RPMI7951 (cell line): Measurements from ENCODE around the gene CCSAP. TPM values are rescaled to one million over a fixed set of nuclear protein-coding genes. Genes with fewer than 3 reads are reported as not detected.
A peak's percentile ranks its signal among the peaks of the same experiment; 100 is the strongest.
"Not testable (repeated sequence)": the region's sequence is repeated elsewhere in the genome, so short reads cannot be mapped to it uniquely, and the experiment has no call there.

ENCODE experiments used
- DNase-seq: peaks from one replicate; pipeline ENCODE4 v3.0.0-alpha.2; 2012; ENCODE audit warnings: low read depth
- total RNA-seq: library from RNA; depleted of rRNA; stranded (reverse); fragments of >200 nt; shearing (Covaris generic); gene quantifications from 2 replicates; pipeline ENCODE4 v1.2.3, GENCODE V29; 2014

The CCSAP gene
- total RNA-seq, 1 experiment from 2014 or later = 22.8 TPM

DNA sequence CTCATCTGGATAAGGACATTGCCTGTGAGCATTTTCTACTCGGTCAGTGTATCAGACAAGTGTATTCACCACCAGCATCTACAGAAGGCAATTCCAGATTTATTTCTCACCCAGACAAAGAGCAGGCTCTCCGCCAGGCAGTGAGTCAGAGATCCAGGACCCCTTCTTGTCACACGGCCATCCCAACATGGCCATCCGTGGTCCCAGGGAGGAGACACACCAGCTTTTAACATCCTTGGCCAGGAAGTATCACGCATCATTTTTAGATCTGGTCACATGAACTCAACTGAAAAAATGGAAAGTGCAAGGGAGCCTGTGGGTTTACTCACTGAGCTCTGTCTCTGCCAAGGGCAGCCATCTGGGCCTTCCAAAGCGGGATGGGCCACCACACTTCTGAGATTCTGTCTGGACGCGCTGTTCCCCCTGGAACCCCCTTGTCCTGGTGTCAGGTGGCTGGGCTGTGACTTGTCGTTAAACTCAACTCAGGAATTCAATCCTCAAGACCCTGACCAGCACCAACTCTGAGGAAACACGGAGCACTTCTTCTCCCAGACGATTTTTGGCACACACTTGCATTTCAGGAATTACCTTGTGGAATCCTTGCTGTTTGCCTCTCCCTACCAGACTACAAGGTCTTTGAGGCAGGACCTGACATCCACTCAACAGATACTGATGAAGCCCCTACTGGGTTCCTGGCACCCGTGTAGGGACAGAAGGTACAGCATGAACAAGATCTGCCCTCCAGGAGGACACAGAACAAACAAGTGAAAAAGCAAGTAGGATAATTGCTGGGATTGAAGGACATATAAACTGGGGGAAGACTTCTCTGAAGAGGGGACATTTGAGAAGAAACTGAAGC is 21.6 kb upstream of the CCSAP start:
- DNase-seq = peak; percentile 32

DNA sequence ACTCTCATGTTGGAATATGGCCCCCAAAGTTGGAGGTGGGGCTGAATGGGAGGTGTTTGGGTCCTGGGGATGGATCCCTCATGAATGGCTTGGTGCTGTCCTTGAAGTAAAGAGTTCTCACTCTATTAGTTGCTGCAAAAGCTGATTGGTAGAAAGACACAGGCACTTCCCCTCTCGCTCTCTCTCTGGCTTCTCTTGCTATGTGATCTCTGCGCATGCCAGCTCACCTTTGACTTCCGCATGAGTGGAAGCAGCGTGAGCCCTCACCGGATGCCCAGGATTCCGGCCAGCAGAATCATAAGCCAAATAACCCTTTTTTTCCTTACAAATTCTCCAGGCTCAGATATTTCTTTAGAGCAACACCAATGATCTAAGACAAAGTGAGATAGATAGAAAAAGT is 20.9 kb upstream of the CCSAP start:
- no peak for DNase-seq

DNA sequence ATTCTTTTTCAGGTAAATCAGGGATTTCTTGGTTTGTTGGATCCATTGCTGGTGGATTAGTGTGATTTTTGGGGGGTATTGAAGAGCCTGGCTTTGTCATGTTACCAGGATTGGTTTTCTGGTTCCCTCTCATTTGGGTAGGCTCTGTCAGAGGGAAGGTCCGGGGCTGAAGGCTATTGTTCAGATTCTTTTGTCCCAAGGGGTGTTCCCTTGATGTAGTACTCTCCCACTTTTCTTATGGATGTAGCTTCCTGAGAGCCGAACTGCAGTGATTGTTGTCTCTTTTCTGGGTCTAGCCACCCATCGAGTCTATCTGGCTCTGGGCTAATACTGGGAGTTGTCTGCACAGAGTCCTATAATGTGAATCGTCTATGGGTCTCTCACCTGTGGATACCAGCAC is 17.6 kb upstream of the CCSAP start:
- no peak for DNase-seq

DNA sequence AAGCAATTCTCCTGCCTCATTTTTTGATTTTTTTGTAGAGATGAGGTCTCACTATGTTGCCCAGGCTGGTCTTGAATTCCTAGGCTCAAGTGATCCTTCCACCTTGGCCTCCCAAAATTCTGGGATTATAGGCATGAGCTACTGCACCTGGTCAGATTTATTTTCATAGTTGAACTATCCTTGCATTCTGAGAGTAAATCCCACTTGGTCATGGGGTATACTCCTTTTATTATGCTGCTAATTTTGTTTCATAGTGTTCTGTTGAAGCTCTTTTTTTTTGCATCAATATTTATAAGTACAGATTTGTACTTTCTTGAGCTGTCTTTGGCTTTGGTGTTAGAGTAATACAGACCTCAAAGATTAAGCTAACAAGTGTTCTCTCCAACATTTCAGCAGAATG is 12.8 kb upstream of the CCSAP start:
- DNase-seq = no peak

DNA sequence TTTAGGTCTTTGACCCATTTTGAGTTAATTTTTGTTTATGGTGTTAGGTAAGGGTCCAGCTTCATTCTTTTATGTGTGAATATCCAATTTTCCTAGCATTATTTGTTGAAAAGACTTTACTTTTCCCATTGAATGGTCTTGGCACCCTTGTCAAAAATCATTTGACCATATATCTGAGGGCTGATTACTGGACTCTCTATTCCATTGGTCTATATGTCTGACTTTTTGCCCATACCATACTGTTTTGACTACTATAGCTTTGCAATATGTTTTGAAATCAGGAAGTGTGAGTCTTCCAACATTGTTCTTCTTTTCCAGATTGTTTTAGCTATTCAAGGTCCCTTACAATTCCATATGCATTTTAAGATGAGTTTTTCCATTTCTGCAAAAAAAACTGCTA is 11.4 kb upstream of the CCSAP start:
- no peak for DNase-seq

DNA sequence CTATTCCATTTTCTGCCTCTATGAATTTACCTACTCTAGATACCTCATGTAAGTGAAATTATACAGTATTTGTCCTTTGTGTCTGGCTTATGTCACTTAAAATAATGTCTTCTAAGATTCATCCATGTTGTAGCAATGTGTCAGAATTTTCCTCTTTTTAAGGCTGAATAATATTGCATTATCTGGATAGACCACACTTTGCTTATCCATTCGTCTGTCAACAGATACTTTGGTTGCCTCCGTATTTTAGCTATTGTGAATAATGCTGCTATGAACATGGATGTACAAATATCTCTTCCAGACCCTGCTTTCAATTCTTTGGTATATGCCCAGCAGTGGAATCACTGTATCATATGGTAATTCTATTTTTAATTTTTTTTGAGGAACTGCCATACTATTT is 10.1 kb upstream of the CCSAP start:
- DNase-seq = no peak

DNA sequence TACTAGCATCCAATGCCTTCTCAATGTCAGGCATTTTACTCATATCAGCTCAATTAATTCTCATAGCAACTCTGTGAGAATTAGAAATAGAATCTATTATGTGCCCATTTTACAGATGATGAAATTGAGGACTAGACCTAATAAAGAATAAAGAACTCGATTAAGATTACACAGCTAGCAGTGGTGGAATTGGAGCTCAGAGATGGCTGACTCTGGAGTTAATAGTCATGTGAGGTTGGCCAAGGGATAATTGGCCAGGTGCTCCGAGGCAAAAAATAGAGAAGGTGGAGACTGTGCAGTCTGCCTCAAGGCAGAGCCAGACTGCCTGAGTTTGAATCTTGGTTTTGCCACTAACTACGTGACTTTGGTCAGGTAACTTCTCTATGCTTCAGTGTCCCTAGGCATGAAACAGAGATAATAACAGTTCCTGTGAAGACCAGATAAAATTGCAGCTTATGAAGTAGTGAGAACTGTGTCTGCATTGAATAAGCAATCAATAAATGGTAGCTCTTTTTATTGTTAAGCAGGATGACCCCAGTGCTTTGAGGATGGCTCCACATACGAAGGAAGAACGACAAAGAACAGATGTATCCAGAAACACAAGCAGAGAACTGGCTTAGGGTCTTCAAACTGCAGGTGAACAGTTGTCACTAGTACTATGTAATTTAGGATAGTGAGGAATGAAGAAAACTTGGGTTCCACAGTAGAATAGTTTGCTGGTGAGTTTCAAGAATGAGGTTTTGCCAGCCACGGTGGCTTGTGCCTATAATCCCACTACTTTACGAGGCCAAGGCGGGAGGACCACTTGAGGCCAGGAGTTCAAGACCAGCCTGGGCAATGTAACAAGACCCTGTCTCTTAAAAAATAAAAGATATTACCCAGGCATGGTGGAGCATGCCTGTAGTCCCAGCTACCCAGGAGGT is 6.9 kb upstream of the CCSAP start:
- DNase-seq = no peak

DNA sequence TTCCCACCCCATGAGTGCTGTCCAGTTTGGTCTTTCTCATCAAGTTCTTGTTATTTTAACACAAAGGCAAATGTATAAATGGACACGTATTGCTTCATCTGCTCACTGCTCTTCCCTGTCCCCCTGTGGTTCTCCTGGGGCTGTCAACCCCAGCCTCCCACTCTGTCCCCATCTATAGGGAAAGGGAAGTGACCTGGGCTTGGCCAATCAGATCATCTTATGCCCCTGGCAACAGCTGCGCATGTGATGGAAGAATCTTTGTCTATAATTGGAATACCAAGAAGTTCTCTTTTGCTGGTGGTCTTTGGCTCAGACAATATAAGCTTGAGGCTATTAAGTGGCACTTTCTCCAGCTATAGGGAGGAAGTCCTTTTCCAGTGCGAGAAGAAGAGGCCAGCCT is 4.7 kb upstream of the CCSAP start:
- DNase-seq = no peak

DNA sequence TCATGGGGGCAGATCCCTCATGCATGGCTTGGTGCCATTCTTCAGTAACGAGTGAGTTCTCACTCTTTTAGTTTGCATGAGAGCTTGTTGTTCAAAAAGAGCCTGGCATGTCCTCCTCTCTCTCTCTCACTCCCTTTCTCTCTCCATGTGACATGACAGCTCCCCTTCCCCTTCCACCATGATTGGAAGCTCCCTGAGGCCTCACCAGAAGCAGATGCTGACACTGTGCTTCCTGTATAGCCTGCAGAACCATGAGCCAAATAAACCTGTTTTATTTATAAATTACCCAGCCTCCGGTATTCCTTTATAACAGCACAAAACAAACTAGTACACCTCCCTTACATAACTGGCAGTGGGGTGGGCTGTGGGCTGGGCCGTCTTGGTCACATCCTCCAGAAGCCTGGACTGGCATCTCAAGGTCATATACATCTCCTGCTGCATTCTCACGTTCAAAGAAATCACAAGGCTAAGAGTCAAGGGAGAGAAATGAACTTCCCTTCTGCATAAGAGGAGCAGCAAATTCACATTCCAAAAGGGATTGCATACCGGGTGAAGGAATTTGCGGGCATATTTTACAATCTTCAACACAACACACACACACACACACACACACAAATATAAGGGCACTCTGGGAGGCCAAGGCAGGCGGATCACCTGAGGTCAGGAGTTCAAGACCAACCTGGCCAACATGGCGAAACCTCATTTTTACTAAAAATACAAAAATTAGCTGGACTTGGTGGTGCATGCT is 2.3 kb upstream of the CCSAP start:
- DNase-seq = no peak

DNA sequence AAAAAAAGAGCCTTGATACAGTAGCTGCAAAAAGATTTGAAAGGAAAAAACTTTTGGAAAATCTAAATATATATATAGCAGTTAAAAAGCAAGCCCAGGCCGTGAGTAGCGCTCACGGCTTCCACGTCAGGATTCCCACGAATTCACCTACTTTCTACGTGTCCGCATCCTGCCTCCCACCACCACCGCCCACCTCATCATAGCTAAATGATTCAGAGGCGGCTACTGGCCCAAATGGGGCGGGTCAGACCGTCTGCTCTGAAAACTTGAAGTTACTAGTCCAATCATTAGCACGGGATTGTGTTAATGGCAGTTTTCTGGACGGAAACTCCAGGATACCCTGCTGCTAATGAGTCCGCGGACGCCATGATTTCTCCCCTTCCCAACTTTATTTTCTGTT is 1.3 kb upstream of the CCSAP start:
- peak; percentile 21 for DNase-seq

DNA sequence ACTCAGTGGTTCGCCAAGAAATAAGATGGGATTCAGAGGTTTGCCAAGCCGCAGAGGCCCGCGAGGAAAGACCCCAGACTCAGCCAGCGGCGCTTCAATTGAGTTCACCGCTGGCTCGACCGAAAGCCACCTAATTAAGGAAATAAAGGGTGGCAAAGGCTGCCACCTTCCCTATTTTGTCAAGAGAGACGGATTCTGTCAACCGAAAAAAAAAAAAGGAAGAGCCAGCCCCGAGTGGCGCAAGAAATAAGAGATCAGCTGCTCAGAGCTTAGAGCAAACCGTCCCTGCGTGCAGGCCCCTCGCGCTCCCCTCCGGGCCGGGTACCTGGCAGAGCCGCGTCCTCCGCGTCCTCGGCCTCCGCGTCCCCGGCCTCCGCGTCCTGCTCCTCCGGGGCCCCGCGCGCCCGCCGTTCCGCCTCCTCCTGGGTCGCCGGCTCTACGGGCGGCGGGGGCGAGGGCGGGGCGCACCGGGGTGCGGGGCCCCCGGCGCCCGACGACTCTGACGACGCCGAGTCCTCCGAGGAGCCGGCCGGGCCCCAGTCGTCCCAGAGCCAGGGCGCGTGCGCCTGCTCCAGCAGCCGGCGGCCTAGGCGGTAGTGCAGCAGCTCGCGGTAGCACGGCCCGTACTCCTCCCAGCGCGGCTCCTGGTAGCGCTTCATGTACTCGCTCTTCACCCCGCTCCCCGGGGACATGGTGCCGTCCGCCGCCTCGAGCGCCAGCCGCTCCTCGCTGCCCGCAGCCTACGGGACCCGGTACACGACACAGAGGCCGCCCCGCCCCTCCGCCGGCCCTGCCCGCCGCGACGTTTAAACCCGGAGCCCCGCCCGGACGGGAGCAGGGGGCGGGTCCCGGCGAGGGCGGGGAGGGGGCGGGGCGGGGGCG is 832 bp downstream of the CCSAP start:
- peak; percentile 75 for DNase-seq

DNA sequence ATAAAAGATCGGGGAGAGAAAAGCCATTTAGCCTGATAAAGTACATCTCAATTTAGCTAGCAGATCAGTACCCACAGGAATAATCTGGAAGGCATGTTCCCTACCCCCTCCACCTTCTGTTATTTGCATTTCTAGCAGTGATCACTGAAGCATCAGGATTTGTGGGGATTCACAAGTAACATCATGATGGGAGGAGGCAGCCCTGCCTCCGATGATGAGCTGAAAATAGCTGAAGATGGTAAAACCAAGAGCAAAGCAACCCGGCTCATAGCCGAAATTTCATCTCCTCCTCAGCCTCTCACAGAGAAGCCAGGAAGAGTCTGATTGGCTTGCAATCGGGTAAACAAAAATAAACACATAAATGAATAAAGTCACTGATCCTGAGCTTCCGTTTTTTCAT is 2.4 kb downstream of the CCSAP start:
- no peak for DNase-seq

DNA sequence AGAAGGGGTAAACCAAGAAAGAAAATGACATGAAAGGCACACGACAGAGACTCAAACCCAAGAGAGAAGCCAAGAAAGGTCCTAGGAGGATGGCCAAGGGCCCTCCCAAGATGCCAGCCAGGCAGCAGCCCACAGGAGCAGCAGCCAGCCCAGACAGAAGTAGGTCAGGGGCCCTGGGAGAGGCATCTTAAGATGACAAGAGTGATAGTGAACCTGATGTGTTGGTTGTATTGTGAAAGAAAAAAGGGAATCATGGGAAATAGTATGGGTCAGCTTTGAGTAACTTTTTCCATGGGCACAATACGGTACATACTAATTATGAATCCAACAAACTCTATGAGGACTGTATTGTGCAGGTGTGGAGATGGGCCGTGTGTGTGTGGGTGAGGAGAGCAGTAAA is 3.3 kb downstream of the CCSAP start:
- no peak for DNase-seq

DNA sequence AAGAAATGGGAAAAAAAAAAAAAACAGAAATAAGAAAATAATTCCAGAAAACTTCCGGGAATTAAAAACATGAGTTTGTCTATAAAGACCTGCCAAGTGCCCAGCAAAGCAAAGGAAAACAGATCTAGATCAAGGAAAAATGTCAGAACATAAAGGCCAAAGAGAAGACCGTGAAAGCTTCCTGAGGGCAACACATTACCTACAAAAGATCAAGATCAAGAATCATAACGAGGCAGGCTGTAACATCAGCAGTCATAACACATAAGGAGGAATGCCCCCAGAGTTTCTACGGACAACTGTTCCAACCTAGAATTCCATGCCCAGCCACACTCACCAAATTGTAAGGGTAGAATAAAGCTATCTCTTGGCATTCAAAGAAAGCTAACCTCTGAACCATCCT is 3.8 kb downstream of the CCSAP start:
- DNase-seq = no peak

DNA sequence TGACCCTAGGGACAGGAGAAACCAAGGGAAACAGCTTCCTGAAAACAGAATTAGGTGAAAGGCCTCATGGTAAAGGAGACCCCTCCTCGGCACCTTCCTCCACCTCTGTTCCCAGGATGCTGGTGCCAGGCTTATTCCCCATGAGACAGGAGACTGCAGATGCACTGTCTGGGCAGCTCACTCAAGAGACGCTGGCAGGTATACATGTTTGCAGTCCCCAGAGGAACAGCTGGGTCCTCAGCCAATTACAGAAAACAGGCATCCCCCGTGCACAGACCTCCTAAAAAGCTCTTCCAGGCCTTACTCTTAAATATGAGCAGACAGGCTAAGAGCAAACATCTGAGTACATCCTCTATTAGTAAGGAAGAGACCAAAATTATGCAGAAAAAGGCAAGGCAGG is 6.5 kb downstream of the CCSAP start:
- DNase-seq = no peak

DNA sequence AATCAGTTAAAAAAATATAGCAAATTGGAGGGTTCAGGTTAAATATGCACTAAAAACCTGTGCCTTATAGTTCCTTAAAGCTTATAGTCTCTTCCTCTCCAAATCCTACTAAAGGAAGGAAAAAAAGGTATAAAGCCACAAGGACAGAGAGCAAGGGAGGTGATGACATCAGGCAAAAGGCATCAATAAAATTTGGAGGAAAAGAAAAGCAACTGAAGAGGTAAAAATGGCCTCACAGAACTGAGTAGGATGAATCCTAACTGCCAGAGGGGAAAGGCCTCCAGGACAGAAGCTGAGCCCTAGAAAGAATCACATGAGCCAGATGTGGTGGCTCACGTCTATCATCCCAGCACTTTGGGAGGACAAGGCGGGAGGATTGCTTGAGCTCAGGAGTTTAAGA is 8.1 kb downstream of the CCSAP start:
- no peak for DNase-seq

DNA sequence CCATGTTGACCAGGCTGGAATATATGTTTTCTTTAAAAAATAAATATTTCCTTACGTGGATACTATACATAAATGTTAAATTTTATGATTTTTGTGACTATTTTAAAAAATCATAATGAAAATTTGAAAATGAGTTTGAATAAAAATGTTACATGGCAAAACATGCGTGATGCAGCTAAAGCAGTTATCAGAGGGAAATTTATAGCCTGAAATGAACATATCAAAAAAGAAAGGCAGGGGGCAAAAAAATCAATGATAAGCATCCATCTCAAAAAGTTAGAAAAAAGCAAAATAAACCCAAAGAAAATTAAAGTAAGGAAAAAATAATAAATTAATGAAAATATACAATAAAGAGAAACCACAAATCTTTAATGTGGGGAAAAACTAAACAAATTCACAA is 8.6 kb downstream of the CCSAP start:
- no peak for DNase-seq

DNA sequence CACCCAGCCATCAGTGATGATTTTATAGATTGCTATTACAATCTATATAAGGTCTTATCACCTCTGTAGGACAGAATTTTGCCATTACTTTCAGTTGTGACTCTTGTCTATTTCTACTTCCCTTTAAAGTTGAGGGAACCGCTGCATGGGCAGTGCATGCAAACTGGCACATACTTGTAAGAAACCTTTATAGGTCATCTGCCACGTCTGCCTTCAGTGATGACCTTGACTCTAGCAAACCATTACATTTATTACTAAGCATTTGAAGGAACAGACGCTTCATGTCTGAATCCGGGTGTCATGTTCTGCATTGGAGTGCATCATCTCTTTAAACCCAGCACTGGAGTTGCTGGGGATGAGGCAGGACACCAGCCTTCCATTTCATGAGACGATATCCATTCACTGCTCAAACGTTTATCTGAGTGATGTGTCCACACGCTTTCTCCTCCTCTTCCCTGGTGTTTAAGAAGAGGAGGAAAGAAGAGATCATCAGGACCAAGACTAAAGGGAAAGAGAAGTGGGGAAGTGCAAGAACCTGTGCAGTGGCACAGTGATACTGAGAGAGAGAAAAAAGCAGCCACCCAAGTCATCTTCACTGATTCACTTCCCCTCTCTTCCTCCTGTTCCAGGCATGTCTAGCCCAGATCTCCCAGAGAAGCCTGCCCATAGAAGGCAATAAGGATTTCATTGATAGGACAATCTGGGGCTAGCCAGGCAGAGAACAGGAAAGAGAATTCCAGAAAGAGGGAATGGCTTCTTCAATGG is 14.1 kb downstream of the CCSAP start:
- DNase-seq = no peak

DNA sequence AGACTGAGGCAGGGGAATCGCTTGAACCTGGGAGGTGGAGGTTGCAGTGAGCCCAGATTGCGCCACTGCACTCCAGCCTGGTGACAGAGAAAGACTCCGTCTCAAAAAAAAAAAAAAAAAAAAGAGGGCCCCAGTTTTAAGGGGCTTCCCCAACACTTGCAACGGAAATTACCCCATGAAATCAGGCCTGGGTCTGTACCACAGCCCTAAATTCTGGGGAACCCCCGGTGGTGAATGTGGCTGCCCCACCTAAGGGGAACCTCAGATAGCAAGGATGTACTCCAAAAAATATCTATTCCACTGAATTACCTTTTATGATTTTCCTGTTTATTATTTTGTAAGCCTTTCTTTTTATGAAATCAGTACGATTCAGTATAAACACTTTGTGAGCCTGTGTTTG is 15.1 kb downstream of the CCSAP start:
- DNase-seq = not testable (repeated sequence)

DNA sequence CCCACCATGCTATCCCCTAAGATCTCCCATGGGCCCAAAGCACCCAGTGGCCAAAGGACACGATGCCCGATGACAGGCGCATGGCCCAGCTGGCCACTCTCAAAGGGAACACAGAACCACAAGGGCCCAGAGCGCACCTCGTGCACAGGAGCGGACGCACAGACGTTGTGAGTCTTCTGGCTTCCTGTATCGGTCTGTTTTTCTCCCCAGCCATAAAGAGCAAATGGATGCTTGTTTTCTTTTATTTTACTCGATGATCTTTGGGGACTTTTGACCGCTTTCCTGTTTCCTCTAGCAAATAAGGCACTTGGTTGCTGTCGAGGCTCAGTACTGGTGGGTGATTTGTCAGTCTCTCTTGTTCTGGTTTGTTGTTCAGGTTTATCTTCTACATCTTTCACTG is 16.2 kb downstream of the CCSAP start:
- no peak for DNase-seq
